AG09319 (cell line): ENCODE data around the gene CNMD.
"Not testable (repeated sequence)": the region's sequence is repeated elsewhere in the genome, so short reads cannot be mapped to it uniquely, and the experiment has no call there.

ENCODE experiments used
- DNase-seq: peaks from one replicate; pipeline ENCODE4 v3.0.0-alpha.2; 2010; ENCODE audit warnings: low read depth; ENCODE audit errors: extremely low read depth
- CTCF ChIP-seq: IDR thresholded peaks from 2 replicates; pipeline ENCODE4 v1.5.1; 2011; ENCODE audit warnings: low read depth, mild to moderate bottlenecking, inconsistent platforms, low read length, moderate library complexity

CNMD gene

GRCh38 chr13:52711286-52711685 lies 28.3 kb downstream of the CNMD start:
- no peak for TF ChIP-seq CTCF

GRCh38 chr13:52708266-52708665 lies 31.4 kb downstream of the CNMD start:
- not testable (repeated sequence) for DNase-seq

More at GRCh38 chr13:52711286-52711685, 28.3 kb downstream of the CNMD start:
- no peak for DNase-seq

GRCh38 chr13:52707375-52707774 lies 32.2 kb downstream of the CNMD start:
- DNase-seq = no peak
- no peak; the same call in 1 of the 2 replicates for TF ChIP-seq CTCF

GRCh38 chr13:52706081-52706480 lies 33.5 kb downstream of the CNMD start:
- DNase-seq = no peak
- TF ChIP-seq CTCF = no peak

GRCh38 chr13:52703482-52703881 lies 36.1 kb downstream of the CNMD start:
- no peak for TF ChIP-seq CTCF
- no peak for DNase-seq

GRCh38 chr13:52701728-52702465 lies 37.7 kb downstream of the CNMD start:
- no peak for DNase-seq
- no peak for TF ChIP-seq CTCF

GRCh38 chr13:52696566-52696965 lies 43.1 kb downstream of the CNMD start:
- no peak for DNase-seq

More at GRCh38 chr13:52696566-52696965, 43.1 kb downstream of the CNMD start:
- no peak for TF ChIP-seq CTCF
